Aorta (tissue), 5 donors: ENCODE measurements around the gene PCDH11Y. TPM values are rescaled to one million over a fixed set of nuclear protein-coding genes. Genes with fewer than 3 reads are reported as not detected.
"Not testable (repeated sequence)": the region's sequence is repeated elsewhere in the genome, so short reads cannot be mapped to it uniquely, and the experiment has no call there.

Experiments used
- ATAC-seq: fragments of 200-7000 bp; cut with Tn5 transposase; one replicate; pipeline ENCODE4 v1.9.1; 2022; ENCODE audit warnings: moderate library complexity; ENCODE audit not compliant: low FRiP score
- DNase-seq, 2 donors: peaks; one replicate each; pipeline ENCODE4 v3.0.0-alpha.2; 2020
- H3K27ac ChIP-seq, 2 donors: one replicate each; pipeline ENCODE4 v1.5.1; 2013; ENCODE audit warnings: low read length in 2 of 2, mild to moderate bottlenecking in 2 of 2, moderate library complexity in 2 of 2, control low read depth in 1 of 2, inconsistent platforms in 1 of 2, low read depth in 1 of 2
- H3K27me3 ChIP-seq, 2 donors: one replicate each; pipeline ENCODE4 v1.6.1; 2013; ENCODE audit warnings: control low read depth in 1 of 2, low read length in 1 of 2, mild to moderate bottlenecking in 1 of 2, moderate library complexity in 1 of 2; ENCODE audit not compliant: insufficient read depth in 2 of 2, control insufficient read depth in 1 of 2
- H3K36me3 ChIP-seq, 2 donors: one replicate each; pipeline ENCODE4 v1.6.1; 2013; ENCODE audit warnings: control low read depth in 1 of 2, low read length in 1 of 2, mild to moderate bottlenecking in 1 of 2; ENCODE audit not compliant: insufficient read depth in 2 of 2, control insufficient read depth in 1 of 2
- H3K4me1 ChIP-seq, 2 donors: one replicate each; pipeline ENCODE4 v1.6.1; 2013; ENCODE audit warnings: low read length in 2 of 2, control low read depth in 1 of 2, mild to moderate bottlenecking in 1 of 2, moderate library complexity in 1 of 2; ENCODE audit not compliant: insufficient read depth in 2 of 2, control insufficient read depth in 1 of 2
- H3K4me3 ChIP-seq, 2 donors: one replicate each; pipeline ENCODE4 v1.5.1; 2013; ENCODE audit warnings: low read length in 2 of 2, control low read depth in 1 of 2, mild to moderate bottlenecking in 1 of 2
- H3K9me3 ChIP-seq: one replicate; pipeline ENCODE4 v1.6.1; 2013; ENCODE audit warnings: mild to moderate bottlenecking, low read length; ENCODE audit not compliant: control insufficient read depth
- WGBS, 2 donors: extraction: QIAGEN DNeasy Blood & Tissue Kit; methylation state at CpG; one replicate each; pipeline ENCODE4 v1.1.7; 2013; 5-methylcytosine and 5-hydroxymethylcytosine counted together
- intact Hi-C, 2 donors: fragments of 100-400 bp; cut with DNase I; formaldehyde crosslinking; loops; one replicate each; pipeline versions ENCODE4 v1.14.2 to v1.15.0; 2022
- polyA plus RNA-seq, 2 donors: library from polyadenylated mRNA; stranded (reverse); fragments of 200-250 nt; gene quantifications; one replicate each; pipeline ENCODE4 v1.2.3, GENCODE V29; 2013
- total RNA-seq, 2 donors: library from RNA; stranded (reverse); fragmentation: NEBNext Ultra II Directional; extraction: Animal tissue kit (Norgen Biotek cat#: 25700); gene quantifications; one replicate each; pipeline ENCODE4 v1.2.1, GENCODE V29; 2021
- donor health status: healthy with polysubstance abuse.
- donor health status: Bipolar disorder and iron deficiency.
- donor health status: DM: no; HTN: no; CAD: no.
- donor health status: DM: no; HTN: no; CAD: no.
- donor health status: DM: yes; HTN: yes; CAD: no.

Gene PCDH11Y
- total and polyA plus RNA-seq, 4 donors = 0.60 to 2.4 (median 0.88) TPM; not detected in 1

DNA sequence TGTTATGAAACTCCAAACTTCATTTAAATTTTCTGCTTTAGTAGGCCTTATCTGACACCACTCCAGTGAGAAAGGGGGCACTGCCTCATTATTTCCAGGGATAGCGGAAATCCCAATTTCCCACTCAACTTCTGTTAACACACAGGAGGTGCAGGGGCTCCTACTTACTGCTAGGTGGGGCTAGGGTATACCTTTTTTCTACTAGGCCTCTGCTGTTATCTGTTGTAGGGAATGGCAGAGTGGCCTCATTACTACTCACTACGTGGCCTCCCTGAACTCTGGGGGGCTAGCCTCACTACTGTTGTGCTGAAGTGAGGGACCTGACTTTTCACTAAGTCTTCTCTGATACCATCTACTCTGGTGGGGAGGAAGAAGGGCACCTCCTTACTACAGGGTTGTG is 215.0 kb downstream of the PCDH11Y start:
- H3K4me1 ChIP-seq, H3K27ac ChIP-seq, DNase-seq, H3K9me3 ChIP-seq, H3K27me3 ChIP-seq, intact Hi-C loops, H3K4me3 ChIP-seq, ATAC-seq, H3K36me3 ChIP-seq: not testable (repeated sequence)
- 64 to 79% methylated on average over 1 to 2 of the region's 2 CpGs for WGBS, 2 donors

- DNase-seq, H3K9me3 ChIP-seq, H3K4me1 ChIP-seq, H3K27me3 ChIP-seq, H3K36me3 ChIP-seq, H3K4me3 ChIP-seq, H3K27ac ChIP-seq, ATAC-seq, intact Hi-C loops: not testable (repeated sequence)
- 88% methylated on average over 7 of the region's 7 CpGs; no CpG with 5 or more reads in 1 of the 2 donors for WGBS, 2 donors
These were observed 324.8 kb downstream of the PCDH11Y start for GRCh38 chrY:5324931-5325330.

- H3K27ac ChIP-seq, H3K4me1 ChIP-seq, DNase-seq, intact Hi-C loops, H3K4me3 ChIP-seq, H3K36me3 ChIP-seq, H3K9me3 ChIP-seq, H3K27me3 ChIP-seq, ATAC-seq: not testable (repeated sequence)
- 77% methylated on average over 3 of the region's 3 CpGs; no CpG with 5 or more reads in 1 of the 2 donors for WGBS, 2 donors
These were observed 342.1 kb downstream of the PCDH11Y start for GRCh38 chrY:5342220-5342619.

DNA sequence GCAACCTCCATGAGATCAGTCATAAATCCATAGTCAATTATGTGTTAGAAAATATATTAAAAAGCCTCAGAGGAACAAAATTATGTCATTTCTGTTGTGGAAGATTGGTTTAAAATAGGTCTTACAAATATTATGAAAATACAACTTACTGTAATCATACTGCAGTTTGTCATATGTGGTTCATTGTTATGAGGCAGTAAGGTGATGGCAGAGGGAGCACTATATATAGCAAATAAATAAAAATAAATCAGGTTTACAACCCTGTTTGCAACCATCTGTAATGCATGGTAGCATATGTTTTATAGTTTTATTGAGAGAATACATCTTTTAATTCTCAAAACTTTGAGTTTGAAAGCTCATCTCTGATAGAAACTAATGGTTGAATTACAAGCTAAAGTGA is 543.6 kb downstream of the PCDH11Y start:
- DNase-seq, H3K27ac ChIP-seq, intact Hi-C loops, H3K9me3 ChIP-seq, H3K36me3 ChIP-seq, H3K4me3 ChIP-seq, H3K27me3 ChIP-seq, ATAC-seq, H3K4me1 ChIP-seq: not testable (repeated sequence)

- H3K36me3 ChIP-seq, H3K27me3 ChIP-seq, H3K4me3 ChIP-seq, intact Hi-C loops, DNase-seq, H3K9me3 ChIP-seq, ATAC-seq, H3K27ac ChIP-seq, H3K4me1 ChIP-seq: not testable (repeated sequence)
- WGBS, 2 donors = 69% methylated on average over 2 of the region's 2 CpGs; no CpG with 5 or more reads in 1 of the 2 donors
These were observed 638.5 kb downstream of the PCDH11Y start for GRCh38 chrY:5638589-5638988.

GRCh38 chrY:5679265-5679664 is 679.2 kb downstream of the PCDH11Y start:
- intact Hi-C loops, H3K36me3 ChIP-seq, H3K4me1 ChIP-seq, H3K27ac ChIP-seq, DNase-seq, H3K4me3 ChIP-seq, H3K9me3 ChIP-seq, H3K27me3 ChIP-seq, ATAC-seq: not testable (repeated sequence)
- WGBS, 2 donors = 73% methylated on average over 2 of the region's 2 CpGs; no CpG with 5 or more reads in 1 of the 2 donors

DNA sequence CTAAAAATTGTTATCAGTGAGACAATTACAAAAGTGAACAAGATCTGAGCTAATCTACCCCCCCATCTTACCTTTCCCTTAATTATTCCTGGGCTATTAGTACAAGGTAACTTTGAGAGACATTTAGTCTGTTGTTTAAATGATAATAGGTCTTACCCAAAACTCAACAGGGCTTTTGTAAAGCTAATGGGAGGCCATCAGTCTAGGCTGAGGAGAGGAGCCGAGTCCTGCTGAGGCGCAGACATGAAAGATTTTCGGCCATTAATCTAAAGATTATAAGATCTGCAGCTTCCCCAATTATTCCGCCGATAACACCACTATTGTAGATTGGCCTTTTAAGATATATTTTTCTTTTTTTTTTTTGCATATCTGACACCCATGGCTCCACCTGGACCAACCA is 708.6 kb downstream of the PCDH11Y start:
- H3K36me3 ChIP-seq, H3K9me3 ChIP-seq, H3K27me3 ChIP-seq, H3K4me1 ChIP-seq, H3K4me3 ChIP-seq, ATAC-seq, intact Hi-C loops, DNase-seq, H3K27ac ChIP-seq: not testable (repeated sequence)
- 93% methylated on average over 5 of the region's 5 CpGs; no CpG with 5 or more reads in 1 of the 2 donors for WGBS, 2 donors

GRCh38 chrY:5709788-5710381 is 709.8 kb downstream of the PCDH11Y start:
- intact Hi-C loops, H3K9me3 ChIP-seq, H3K4me1 ChIP-seq, H3K27me3 ChIP-seq, H3K4me3 ChIP-seq, ATAC-seq, DNase-seq, H3K27ac ChIP-seq, H3K36me3 ChIP-seq: not testable (repeated sequence)
- 33% methylated on average over 1 of the region's 1 CpG; no CpG with 5 or more reads in 1 of the 2 donors for WGBS, 2 donors

GRCh38 chrY:5761403-5761802 is 761.3 kb downstream of the PCDH11Y start:
- H3K9me3 ChIP-seq, ATAC-seq, H3K27ac ChIP-seq, intact Hi-C loops, H3K27me3 ChIP-seq, H3K4me3 ChIP-seq, H3K4me1 ChIP-seq, H3K36me3 ChIP-seq, DNase-seq: not testable (repeated sequence)
- 42% methylated on average over 2 of the region's 3 CpGs; no CpG with 5 or more reads in 1 of the 2 donors for WGBS, 2 donors
